Astrocyte of the spinal cord (primary cell): ENCODE data around the gene HYAL3.

Source experiments
- DNase-seq: peaks from one replicate; pipeline ENCODE4 v3.0.0; 2011; ENCODE audit warnings: low read depth, low spot score
- H3K4me3 ChIP-seq: 2 replicates; pipeline ENCODE4 v1.5.1; 2011; ENCODE audit warnings: low read depth, mild to moderate bottlenecking, low read length, moderate library complexity
- in situ Hi-C: cut with HindIII; loops from 2 replicates; pipeline ENCODE4 v1.10.0; 2017; ENCODE audit warnings: low sequenced_read_pairs
- TF ChIP-seq, protein P1 (sequence below): IDR thresholded peaks from 2 replicates; pipeline ENCODE4 v1.5.1; 2012; ENCODE audit warnings: low read depth, mild to moderate bottlenecking, low read length, inconsistent platforms

HYAL3 gene

DNA sequence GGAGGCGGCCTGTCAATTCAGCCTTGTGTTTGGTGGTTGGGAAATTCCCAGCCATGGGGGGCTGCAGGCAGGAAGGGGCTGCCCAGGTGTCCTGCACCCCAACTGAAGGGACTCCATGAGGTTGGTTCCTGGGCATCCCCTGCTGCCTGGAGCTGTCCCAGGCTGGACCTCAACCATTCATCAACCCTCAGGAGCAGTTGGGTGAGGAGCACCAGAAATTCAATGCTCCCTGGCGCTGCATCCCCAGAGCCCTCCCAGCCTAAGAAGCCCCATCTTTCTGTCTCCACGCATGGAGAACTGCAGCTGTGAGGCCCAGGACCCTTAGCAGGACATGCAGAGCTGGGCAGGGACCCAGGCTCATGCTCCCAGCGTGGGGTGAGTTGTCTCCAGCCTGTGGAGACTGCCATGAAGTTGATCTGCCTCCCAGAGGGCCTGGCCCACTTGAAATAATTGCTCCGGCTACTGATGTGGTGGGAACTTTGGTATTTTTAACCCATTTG lies 38.2 kb downstream of the HYAL3 start:
- TF ChIP-seq, protein P1, sequence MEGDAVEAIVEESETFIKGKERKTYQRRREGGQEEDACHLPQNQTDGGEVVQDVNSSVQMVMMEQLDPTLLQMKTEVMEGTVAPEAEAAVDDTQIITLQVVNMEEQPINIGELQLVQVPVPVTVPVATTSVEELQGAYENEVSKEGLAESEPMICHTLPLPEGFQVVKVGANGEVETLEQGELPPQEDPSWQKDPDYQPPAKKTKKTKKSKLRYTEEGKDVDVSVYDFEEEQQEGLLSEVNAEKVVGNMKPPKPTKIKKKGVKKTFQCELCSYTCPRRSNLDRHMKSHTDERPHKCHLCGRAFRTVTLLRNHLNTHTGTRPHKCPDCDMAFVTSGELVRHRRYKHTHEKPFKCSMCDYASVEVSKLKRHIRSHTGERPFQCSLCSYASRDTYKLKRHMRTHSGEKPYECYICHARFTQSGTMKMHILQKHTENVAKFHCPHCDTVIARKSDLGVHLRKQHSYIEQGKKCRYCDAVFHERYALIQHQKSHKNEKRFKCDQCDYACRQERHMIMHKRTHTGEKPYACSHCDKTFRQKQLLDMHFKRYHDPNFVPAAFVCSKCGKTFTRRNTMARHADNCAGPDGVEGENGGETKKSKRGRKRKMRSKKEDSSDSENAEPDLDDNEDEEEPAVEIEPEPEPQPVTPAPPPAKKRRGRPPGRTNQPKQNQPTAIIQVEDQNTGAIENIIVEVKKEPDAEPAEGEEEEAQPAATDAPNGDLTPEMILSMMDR, result no peak
- in situ Hi-C loops, result no loop called here
- H3K4me3 ChIP-seq, result peak overlapping the region; percentile 41
- no peak for DNase-seq

DNA sequence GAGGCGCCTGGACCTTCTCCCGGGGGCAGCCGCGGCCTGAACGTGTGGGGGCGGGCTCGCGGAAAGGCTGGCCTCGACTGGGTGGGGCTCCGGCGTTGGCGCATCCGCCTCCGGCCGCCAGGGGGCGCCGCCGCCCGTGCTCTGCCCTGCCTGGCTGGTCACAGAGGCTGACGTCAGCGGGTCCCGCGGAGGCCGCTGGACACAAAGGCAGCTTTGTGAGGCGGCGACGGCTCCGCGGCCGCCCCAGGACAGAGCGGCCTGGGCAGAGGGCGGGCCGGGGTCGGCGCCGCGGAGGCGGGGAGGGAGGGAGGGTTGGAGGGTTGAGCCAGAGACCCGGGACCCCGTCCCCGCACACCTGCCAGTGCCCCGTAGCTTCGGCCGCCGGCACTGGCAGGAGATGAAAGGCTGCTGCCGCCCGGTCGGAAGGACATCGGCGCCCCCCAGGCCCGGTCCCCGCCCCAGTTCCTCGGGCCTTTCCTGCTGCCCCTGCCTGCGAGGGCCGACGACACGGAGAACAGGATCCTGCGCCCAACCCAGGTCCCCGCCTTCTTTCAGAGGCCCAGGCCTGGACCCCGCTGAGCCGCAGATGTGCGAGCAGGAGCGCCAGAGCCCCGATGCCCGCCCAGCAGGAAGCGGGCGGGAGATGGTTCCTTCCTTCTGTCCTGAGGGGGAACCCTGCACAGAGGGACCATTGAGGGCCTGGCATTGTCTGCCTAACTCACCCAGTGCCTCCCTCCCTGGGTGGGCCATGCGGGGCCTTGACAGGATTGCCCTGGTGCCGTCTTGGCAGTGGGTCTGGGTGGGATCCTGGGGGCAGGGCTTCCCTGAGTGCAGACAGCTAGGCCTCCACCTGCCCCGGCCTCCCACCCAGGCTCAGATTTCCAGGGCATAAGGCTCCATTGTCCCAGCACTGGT lies 38.9 kb downstream of the HYAL3 start:
- in situ Hi-C loops, result no loop called here

DNA sequence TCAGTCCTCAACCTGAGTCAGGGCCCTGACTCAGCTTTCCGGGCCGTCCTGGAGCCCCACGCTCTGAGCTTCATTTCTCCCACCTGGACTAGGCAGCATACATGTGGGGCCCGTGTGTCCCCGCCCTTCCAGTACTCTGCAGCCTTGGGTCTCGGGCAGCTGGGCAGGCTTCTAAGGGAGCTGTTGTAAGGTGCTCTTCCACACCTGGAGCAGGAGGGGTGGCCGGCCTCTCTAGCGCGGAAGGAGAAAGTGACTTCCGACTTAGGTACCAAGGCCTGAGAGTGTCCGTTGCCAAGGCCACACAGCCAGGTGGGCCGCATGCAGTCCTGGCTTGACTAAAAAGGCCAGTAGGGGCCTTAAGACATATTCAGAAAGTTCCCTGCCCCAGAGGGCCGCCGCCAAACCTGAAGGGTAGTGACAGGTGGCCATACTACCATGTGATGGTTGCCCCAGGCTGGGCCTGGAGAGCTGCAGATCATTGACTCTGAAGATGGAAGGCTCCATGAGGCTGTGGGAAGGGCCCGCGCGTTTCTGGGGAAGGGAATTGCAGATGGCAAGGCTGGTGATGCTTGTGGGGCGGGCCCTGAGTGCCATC lies 39.7 kb downstream of the HYAL3 start:
- H3K4me3 ChIP-seq, result no peak overlapping the region
- DNase-seq, result no peak
- TF ChIP-seq, protein P1, result no peak
- in situ Hi-C loops, result no loop called here

More for the DNA sequence above, 38.9 kb downstream of the HYAL3 start:
- DNase-seq, result peak; percentile 91
- peak overlapping the region; percentile 41 for H3K4me3 ChIP-seq
- TF ChIP-seq, protein P1, result peak; percentile 81

DNA sequence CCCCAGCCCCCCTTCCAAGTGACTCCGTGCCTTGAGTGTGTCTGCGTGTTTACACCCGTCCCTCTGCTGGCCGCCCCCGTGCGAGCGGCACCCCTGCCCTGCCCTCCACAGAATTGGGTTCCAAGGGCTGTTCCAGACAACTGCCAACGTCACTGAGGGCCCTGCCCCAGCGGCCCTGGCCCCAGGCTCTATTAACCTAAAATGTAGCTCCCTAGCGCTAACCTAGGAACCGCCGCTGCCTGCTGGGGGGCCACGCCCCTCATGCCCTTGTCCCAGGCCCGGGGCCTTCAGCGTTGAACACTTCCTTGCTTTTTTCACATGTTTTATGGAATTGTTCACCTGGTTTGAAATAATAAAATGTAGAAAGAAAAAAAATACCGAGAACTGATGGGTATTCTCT lies 40.2 kb downstream of the HYAL3 start:
- no peak for DNase-seq
- H3K4me3 ChIP-seq, result no peak overlapping the region
- TF ChIP-seq, protein P1, result peak; percentile 18
- in situ Hi-C loops, result no loop called here

DNA sequence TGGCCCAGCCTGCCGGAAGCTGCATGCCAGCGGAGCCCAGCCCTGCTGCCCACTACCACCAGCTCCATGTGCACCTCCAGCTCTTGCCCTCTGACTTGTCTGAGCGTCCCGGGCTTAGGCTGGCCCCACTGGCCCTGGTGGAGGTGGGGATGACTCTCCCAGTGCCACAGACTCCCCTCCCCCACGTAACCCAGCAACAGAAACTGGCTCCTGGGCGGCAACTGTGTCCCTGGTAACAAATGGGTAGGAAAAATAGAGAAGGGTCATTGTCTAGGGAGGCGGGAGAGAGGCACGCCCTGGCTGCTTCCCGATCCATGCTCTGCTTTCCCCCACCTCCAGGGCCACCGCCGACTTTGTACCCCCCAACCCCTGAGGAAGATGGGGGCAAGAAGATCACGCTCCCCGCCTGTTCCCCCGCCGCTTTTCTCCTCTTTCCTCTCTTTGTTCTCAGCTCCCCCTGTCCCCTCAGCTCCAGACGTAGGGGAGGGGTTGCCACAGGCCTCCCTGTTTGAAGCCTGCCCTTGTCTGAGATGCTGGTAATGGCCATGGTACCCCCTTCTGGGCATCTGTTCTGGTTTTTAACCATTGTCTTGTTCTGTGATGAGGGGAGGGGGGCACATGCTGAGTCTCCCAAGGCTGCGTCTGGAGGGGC lies 41.0 kb downstream of the HYAL3 start:
- DNase-seq, result no peak
- TF ChIP-seq, protein P1, result no peak
- in situ Hi-C loops, result no loop called here
- no peak overlapping the region for H3K4me3 ChIP-seq
